H1 (cell line): ENCODE results near the gene TAGLN3. TPM values are rescaled to one million over a fixed set of nuclear protein-coding genes. Genes with fewer than 3 reads are reported as not detected.

Experiments
- FOSL1 ChIP-seq: IDR thresholded peaks from 2 replicates; pipeline ENCODE4 v1.6.1; 2011; ENCODE audit warnings: mild to moderate bottlenecking, low read depth, low read length, moderate library complexity; ENCODE audit not compliant: insufficient read depth
- SP2 ChIP-seq: IDR thresholded peaks from 2 replicates; pipeline ENCODE4 v1.6.1; 2012; ENCODE audit warnings: mild to moderate bottlenecking, low read length, inconsistent platforms
- SRF ChIP-seq: IDR thresholded peaks from 2 replicates; pipeline ENCODE4 v1.6.1; 2011; ENCODE audit warnings: mild to moderate bottlenecking, low read depth, low read length, moderate library complexity
- TAF1 ChIP-seq: IDR thresholded peaks from 2 replicates; pipeline ENCODE4 v1.6.1; 2011; ENCODE audit warnings: mild to moderate bottlenecking, low read depth, low read length
- USF2 ChIP-seq: IDR thresholded peaks from 2 replicates; pipeline ENCODE4 v1.6.1; 2011; ENCODE audit warnings: low read length, improper control_type of control experiment
- YY1 ChIP-seq: IDR thresholded peaks from 2 replicates; pipeline ENCODE4 v1.6.1; 2011; ENCODE audit warnings: low read depth, mild to moderate bottlenecking, low read length
- polyA plus RNA-seq, 7 experiments: library from polyadenylated mRNA; depleted of rRNA in 3 of 7; stranded (reverse) in 5 of 7; unstranded in 2 of 7; fragments of >200 nt in 5 of 7; fragments of 200-250 nt in 2 of 7; gene quantifications; 1 replicate in 5 of 7; 2 replicates in 1 of 7; 4 replicates in 1 of 7; pipeline versions ENCODE4 v1.2.1 to v1.2.3, GENCODE V29; 2011 to 2013; ENCODE audit warnings: missing spikeins in 2 of 7, mixed read lengths in 2 of 7
- total RNA-seq: library from RNA; stranded (reverse); fragmentation: NEBNext Ultra II Directional; extraction: Animal tissue kit (Norgen Biotek cat#: 25700); gene quantifications from 2 replicates; pipeline ENCODE4 v1.2.1, GENCODE V29; 2021

TAGLN3 gene
- total and polyA plus RNA-seq, 2 of the 8 experiments (the other 6 are each of a cell fraction or from before 2014, with no cell fraction given) = 6.3 to 7.5 TPM

- no peak for TF ChIP-seq SRF
- TF ChIP-seq YY1 = no peak
- TF ChIP-seq SP2 = no peak
- no peak for TF ChIP-seq FOSL1
- TF ChIP-seq TAF1 = no peak
- TF ChIP-seq USF2 = no peak
- TF ChIP-seq, all 59 proteins: peak for 0
Observed at GRCh38 chr3:111986800-111987199, 11.9 kb upstream of the TAGLN3 start (continued).
